ENCODE data around the gene SLITRK2.

The SLITRK2 gene

GRCh38 chrX:145823132-145823531, 5.5 kb downstream of the SLITRK2 start (continued):
- TF ChIP-seq, protein P1, sequence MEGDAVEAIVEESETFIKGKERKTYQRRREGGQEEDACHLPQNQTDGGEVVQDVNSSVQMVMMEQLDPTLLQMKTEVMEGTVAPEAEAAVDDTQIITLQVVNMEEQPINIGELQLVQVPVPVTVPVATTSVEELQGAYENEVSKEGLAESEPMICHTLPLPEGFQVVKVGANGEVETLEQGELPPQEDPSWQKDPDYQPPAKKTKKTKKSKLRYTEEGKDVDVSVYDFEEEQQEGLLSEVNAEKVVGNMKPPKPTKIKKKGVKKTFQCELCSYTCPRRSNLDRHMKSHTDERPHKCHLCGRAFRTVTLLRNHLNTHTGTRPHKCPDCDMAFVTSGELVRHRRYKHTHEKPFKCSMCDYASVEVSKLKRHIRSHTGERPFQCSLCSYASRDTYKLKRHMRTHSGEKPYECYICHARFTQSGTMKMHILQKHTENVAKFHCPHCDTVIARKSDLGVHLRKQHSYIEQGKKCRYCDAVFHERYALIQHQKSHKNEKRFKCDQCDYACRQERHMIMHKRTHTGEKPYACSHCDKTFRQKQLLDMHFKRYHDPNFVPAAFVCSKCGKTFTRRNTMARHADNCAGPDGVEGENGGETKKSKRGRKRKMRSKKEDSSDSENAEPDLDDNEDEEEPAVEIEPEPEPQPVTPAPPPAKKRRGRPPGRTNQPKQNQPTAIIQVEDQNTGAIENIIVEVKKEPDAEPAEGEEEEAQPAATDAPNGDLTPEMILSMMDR (tag by site-specific recombination; IDR thresholded peaks at IDR 0.05), result no peak
- TF ChIP-seq ZNF362 (tag by site-specific recombination; IDR thresholded peaks at IDR 0.05) (no peak), HOXA7 (CRISPR knock-in tag; IDR thresholded peaks at IDR 0.05; ENCODE audit: borderline replicate concordance) (no peak), ZNF23 (tag by site-specific recombination; IDR thresholded peaks at IDR 0.05; ENCODE audit: borderline replicate concordance) (no peak), ZNF157 (tag by site-specific recombination; IDR thresholded peaks at IDR 0.05) (no peak)

DNA sequence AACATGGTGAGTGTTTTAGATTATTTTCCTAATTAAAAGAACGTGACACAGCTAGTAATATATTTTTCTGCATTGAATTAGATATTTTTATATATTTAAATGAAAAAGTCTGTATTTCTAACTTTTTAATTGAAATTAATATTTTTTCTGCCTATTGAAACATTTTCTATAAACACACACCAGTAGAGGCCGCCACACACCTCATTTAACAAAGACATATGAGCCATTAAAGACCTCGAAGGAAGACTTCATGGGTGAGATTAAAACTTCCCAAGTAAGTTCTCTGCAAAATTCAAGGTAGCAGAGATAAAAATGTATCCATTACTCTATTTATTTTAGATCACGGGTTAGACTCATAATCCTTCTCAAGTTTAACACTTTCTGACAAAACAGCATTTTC, 8.3 kb downstream of the SLITRK2 start:
- Histone ChIP-seq H3K36me3 (ENCODE audit: control insufficient read depth in 2 of 2, insufficient read depth in 1 of 2, low read length in 2 of 2) (no peaks in the 10 kb centered on the region), H3K9me3 (ENCODE audit: control insufficient read depth, insufficient read depth, low read depth, low read length) (no peaks in the 10 kb centered on the region), H3K4me3 (ENCODE audit: low read depth, low read length) (no peak overlapping the region), H3K4me1 (ENCODE audit: control insufficient read depth, insufficient read depth, low read length) (no peaks in the 10 kb centered on the region), H3K27ac (ENCODE audit: extremely low read depth, low read depth, low read length) (no peak overlapping the region)
- CTCF ChIA-PET, result interaction anchor here (0.6 to 1.3 kb wide), 5 partner anchors 37 to 1763 kb away, joined by 3 read pairs; no protein-coding TSS in a partner anchor
- no peak for TF ChIP-seq ZNF426 (tag by site-specific recombination; IDR thresholded peaks at IDR 0.05)
- TF ChIP-seq, protein P2, sequence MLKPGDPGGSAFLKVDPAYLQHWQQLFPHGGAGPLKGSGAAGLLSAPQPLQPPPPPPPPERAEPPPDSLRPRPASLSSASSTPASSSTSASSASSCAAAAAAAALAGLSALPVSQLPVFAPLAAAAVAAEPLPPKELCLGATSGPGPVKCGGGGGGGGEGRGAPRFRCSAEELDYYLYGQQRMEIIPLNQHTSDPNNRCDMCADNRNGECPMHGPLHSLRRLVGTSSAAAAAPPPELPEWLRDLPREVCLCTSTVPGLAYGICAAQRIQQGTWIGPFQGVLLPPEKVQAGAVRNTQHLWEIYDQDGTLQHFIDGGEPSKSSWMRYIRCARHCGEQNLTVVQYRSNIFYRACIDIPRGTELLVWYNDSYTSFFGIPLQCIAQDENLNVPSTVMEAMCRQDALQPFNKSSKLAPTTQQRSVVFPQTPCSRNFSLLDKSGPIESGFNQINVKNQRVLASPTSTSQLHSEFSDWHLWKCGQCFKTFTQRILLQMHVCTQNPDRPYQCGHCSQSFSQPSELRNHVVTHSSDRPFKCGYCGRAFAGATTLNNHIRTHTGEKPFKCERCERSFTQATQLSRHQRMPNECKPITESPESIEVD (tag by site-specific recombination; IDR thresholded peaks at IDR 0.05), result no peak
- TF ChIP-seq ZNF600 (tag by site-specific recombination; IDR thresholded peaks at IDR 0.05), result no peak
- no peak for TF ChIP-seq ZNF555 (tag by site-specific recombination; conservative IDR thresholded peaks at IDR 0.05)
- TF ChIP-seq ZNF654 (tag by site-specific recombination; IDR thresholded peaks at IDR 0.05; ENCODE audit: low read depth), result peak; percentile 30; the same call in 1 of the 2 replicates
- POLR2A ChIA-PET, result no interaction called here

GRCh38 chrX:145826466-145826865, 8.8 kb downstream of the SLITRK2 start:
- Histone ChIP-seq H3K4me1 (ENCODE audit: control insufficient read depth, insufficient read depth, low read length) (no peaks in the 10 kb centered on the region), H3K36me3 (ENCODE audit: control insufficient read depth in 2 of 2, insufficient read depth in 1 of 2, low read length in 2 of 2) (no peaks in the 10 kb centered on the region), H3K27ac (ENCODE audit: extremely low read depth, low read depth, low read length) (no peak overlapping the region), H3K4me3 (ENCODE audit: low read depth, low read length) (no peak overlapping the region), H3K9me3 (ENCODE audit: control insufficient read depth, insufficient read depth, low read depth, low read length) (no peaks in the 10 kb centered on the region)
- TF ChIP-seq, protein P3, sequence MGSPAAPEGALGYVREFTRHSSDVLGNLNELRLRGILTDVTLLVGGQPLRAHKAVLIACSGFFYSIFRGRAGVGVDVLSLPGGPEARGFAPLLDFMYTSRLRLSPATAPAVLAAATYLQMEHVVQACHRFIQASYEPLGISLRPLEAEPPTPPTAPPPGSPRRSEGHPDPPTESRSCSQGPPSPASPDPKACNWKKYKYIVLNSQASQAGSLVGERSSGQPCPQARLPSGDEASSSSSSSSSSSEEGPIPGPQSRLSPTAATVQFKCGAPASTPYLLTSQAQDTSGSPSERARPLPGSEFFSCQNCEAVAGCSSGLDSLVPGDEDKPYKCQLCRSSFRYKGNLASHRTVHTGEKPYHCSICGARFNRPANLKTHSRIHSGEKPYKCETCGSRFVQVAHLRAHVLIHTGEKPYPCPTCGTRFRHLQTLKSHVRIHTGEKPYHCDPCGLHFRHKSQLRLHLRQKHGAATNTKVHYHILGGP (tag by site-specific recombination; IDR thresholded peaks at IDR 0.05), result no peak
- TF ChIP-seq ZNF362 (tag by site-specific recombination; IDR thresholded peaks at IDR 0.05), result no peak
- no peak for TF ChIP-seq ZNF626 (tag by site-specific recombination; IDR thresholded peaks at IDR 0.05)
- TF ChIP-seq PBX3 (CRISPR knock-in tag; IDR thresholded peaks at IDR 0.05), result no peak
- no peak for TF ChIP-seq ZFP3 (tag by site-specific recombination; IDR thresholded peaks at IDR 0.05; ENCODE audit: low read depth)
- TF ChIP-seq ZNF549 (tag by site-specific recombination; IDR thresholded peaks at IDR 0.05), result no peak
- CTCF ChIA-PET, result interaction anchor here (1.3 kb wide), 1 partner anchor 38 kb away, joined by 3 read pairs; no protein-coding TSS in a partner anchor
- POLR2A ChIA-PET, result no interaction called here
